ACC112 (cell line): ENCODE results near the gene DMBT1.

Experiments
- H2AFZ ChIP-seq: fragments of 200-600 bp; sonication (generic); one replicate; pipeline ENCODE4 v1.6.0; 2017; ENCODE audit warnings: antibody characterized with exemption, low read length; ENCODE audit not compliant: unreplicated experiment
- H3K27ac ChIP-seq: fragments of 200-600 bp; sonication (generic); 2 replicates; pipeline ENCODE4 v1.5.1; 2014; ENCODE audit warnings: low read depth, mild to moderate bottlenecking, antibody characterized with exemption, low read length, moderate library complexity
- H3K27me3 ChIP-seq: fragments of 200-600 bp; sonication (generic); 2 replicates; pipeline ENCODE4 v1.6.1; 2014; ENCODE audit warnings: mild to moderate bottlenecking, antibody characterized with exemption, low read length, moderate library complexity, mixed read lengths; ENCODE audit not compliant: insufficient read depth
- H3K36me3 ChIP-seq: fragments of 200-600 bp; sonication (generic); 2 replicates; pipeline ENCODE4 v1.6.1; 2016; ENCODE audit warnings: mild to moderate bottlenecking, antibody characterized with exemption, low read length, moderate library complexity, mixed read lengths; ENCODE audit not compliant: insufficient read depth
- H3K4me1 ChIP-seq: fragments of 200-600 bp; sonication (generic); one replicate; pipeline ENCODE4 v1.6.1; 2016; ENCODE audit warnings: low read length, mixed read lengths; ENCODE audit not compliant: insufficient read depth, unreplicated experiment, control insufficient read depth
- H3K4me3 ChIP-seq: fragments of 200-600 bp; sonication (generic); 2 replicates; pipeline ENCODE4 v1.5.1; 2014; ENCODE audit warnings: mild to moderate bottlenecking, low read depth, low read length
- H3K79me2 ChIP-seq: fragments of 200-600 bp; sonication (generic); one replicate; pipeline ENCODE4 v1.6.0; 2016; ENCODE audit warnings: low read length; ENCODE audit not compliant: control insufficient read depth, unreplicated experiment, insufficient read depth

The DMBT1 gene

GRCh38 chr10:122560279-122560804 lies at the start of gene DMBT1:
Gene DMBT1 (plus strand): TSS chr10:122560754. CDS start chr10:122560771, 17 bp downstream.
- H3K36me3 ChIP-seq = no peaks in the 10 kb centered on the region
- no peak within 1 kb of the TSS for H3K4me3 ChIP-seq
- H3K27ac ChIP-seq = no peak within 1 kb of the TSS
- H3K79me2 ChIP-seq = no peaks in the 10 kb centered on the region
- H2AFZ ChIP-seq = no peak within 1 kb of the TSS
- H3K27me3 ChIP-seq = peaks cover 32% of the 10 kb centered on the region
- peaks cover 6% of the 10 kb centered on the region for H3K4me1 ChIP-seq

DNA sequence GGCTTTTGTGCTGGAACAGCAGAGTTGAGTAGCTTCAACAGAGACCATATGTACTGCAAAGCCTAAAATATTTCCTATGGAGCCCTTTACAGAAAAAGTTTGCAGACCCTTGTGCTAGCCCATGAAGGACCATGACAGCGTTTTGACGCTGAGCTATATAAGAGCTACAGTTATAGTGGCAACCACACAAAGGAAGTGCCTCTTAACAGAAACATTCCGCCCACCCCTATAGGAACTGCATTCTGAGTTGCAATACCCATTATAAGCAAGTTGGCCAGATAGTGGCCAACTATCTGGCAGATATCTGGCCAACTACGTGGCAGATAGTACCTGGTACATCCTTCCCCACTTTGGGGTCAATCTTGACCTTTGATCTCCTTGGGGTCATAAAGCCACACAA lies 47.5 kb upstream of the DMBT1 start:
- peaks cover 21% of the 10 kb centered on the region for H3K4me1 ChIP-seq
- no peak overlapping the region for H3K4me3 ChIP-seq
- H3K36me3 ChIP-seq = peaks cover 31% of the 10 kb centered on the region
- no peak overlapping the region for H3K27ac ChIP-seq
- no peak overlapping the region for H2AFZ ChIP-seq
- no peaks in the 10 kb centered on the region for H3K27me3 ChIP-seq
- H3K79me2 ChIP-seq = no peaks in the 10 kb centered on the region

DNA sequence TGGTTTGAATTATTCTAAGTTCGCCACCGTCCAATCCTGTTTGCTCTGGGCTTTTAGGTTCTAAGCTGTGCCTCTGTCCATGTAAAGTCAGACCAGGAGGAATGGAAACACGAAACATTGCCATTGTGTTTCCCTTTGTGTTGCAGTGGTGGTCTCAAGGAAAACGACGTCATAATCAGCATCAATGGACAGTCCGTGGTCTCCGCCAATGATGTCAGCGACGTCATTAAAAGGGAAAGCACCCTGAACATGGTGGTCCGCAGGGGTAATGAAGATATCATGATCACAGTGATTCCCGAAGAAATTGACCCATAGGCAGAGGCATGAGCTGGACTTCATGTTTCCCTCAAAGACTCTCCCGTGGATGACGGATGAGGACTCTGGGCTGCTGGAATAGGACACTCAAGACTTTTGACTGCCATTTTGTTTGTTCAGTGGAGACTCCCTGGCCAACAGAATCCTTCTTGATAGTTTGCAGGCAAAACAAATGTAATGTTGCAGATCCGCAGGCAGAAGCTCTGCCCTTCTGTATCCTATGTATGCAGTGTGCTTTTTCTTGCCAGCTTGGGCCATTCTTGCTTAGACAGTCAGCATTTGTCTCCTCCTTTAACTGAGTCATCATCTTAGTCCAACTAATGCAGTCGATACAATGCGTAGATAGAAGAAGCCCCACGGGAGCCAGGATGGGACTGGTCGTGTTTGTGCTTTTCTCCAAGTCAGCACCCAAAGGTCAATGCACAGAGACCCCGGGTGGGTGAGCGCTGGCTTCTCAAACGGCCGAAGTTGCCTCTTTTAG lies 46.3 kb upstream of the DMBT1 start:
- peak overlapping the region; percentile 68 for H3K27ac ChIP-seq
- no peak overlapping the region for H3K4me3 ChIP-seq
- peaks cover 23% of the 10 kb centered on the region for H3K36me3 ChIP-seq
- no peak overlapping the region for H2AFZ ChIP-seq
- no peaks in the 10 kb centered on the region for H3K79me2 ChIP-seq
- H3K4me1 ChIP-seq = peaks cover 21% of the 10 kb centered on the region
- H3K27me3 ChIP-seq = no peaks in the 10 kb centered on the region

GRCh38 chr10:122515022-122515424 lies 45.5 kb upstream of the DMBT1 start:
- H3K4me1 ChIP-seq = peaks cover 21% of the 10 kb centered on the region
- H3K36me3 ChIP-seq = peaks cover 23% of the 10 kb centered on the region

GRCh38 chr10:122515588-122516231 lies 44.8 kb upstream of the DMBT1 start:
- peaks cover 23% of the 10 kb centered on the region for H3K36me3 ChIP-seq
- peak overlapping the region; percentile 68 for H3K27ac ChIP-seq
- H3K79me2 ChIP-seq = no peaks in the 10 kb centered on the region
- H3K27me3 ChIP-seq = no peaks in the 10 kb centered on the region
- no peak overlapping the region for H3K4me3 ChIP-seq
- no peak overlapping the region for H2AFZ ChIP-seq
- peaks cover 21% of the 10 kb centered on the region for H3K4me1 ChIP-seq

More at GRCh38 chr10:122515022-122515424, 45.5 kb upstream of the DMBT1 start:
- no peaks in the 10 kb centered on the region for H3K27me3 ChIP-seq
- H3K27ac ChIP-seq = peak overlapping the region; percentile 68
- H3K79me2 ChIP-seq = no peaks in the 10 kb centered on the region
- H2AFZ ChIP-seq = no peak overlapping the region
- no peak overlapping the region for H3K4me3 ChIP-seq

DNA sequence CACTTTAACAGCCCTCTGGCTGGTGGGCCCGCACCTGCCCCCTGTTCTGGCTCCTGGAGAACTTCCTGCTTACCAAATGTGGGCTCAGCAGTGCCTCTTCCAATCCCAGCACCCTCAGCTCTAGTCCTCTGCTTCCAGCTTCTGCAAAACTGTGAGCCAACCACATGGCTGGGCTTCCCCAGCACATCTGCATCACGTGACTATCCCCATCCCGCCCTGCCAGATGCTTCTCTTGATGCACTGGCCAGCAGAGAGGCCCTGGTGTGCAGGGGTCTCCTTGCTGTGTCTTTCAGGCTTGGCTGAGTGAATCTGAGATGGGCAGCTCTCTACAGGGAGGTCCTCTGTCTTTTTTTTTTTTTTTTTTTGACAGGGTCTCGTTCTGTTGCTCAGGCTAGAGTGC lies 43.8 kb upstream of the DMBT1 start:
- Histone ChIP-seq H3K4me1 (peaks cover 21% of the 10 kb centered on the region), H2AFZ (no peak overlapping the region), H3K36me3 (peaks cover 22% of the 10 kb centered on the region), H3K27me3 (no peaks in the 10 kb centered on the region), H3K27ac (no peak overlapping the region), H3K4me3 (no peak overlapping the region), H3K79me2 (no peaks in the 10 kb centered on the region)

GRCh38 chr10:122519144-122519543 lies 41.4 kb upstream of the DMBT1 start:
- Histone ChIP-seq H3K4me3 (no peak overlapping the region), H3K27me3 (no peaks in the 10 kb centered on the region), H3K4me1 (peaks cover 19% of the 10 kb centered on the region), H3K27ac (no peak overlapping the region), H3K79me2 (no peaks in the 10 kb centered on the region), H3K36me3 (peaks cover 10% of the 10 kb centered on the region; the same call in 1 of the 2 replicates), H2AFZ (no peak overlapping the region)

GRCh38 chr10:122519873-122520272 lies 40.7 kb upstream of the DMBT1 start:
- Histone ChIP-seq H3K27me3 (no peaks in the 10 kb centered on the region), H3K36me3 (peaks cover 10% of the 10 kb centered on the region; the same call in 1 of the 2 replicates), H3K27ac (no peak overlapping the region), H3K4me3 (no peak overlapping the region), H2AFZ (no peak overlapping the region), H3K79me2 (no peaks in the 10 kb centered on the region), H3K4me1 (peaks cover 12% of the 10 kb centered on the region)

DNA sequence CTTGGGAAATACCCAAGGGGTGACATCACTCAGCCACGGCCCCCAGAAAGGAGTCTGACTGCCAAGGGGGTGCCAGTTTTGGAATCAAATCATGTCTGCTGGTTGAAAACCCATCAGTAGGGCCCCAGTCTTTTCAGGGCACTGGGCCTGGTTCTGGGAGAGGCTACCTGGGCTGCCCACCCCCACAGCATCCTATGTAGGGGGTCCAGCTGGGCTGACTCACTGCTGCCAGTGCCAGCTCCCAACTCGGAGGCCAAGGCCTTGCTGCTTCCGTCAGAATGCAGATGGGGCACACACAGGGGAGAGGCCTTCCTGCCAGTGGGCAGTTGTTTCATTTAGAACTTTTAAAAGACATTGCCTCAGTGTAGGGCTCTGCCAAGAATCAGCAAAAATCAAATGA lies 39.5 kb upstream of the DMBT1 start:
- Histone ChIP-seq H3K79me2 (no peaks in the 10 kb centered on the region), H3K27ac (no peak overlapping the region), H3K36me3 (0 out of 2 replicates have a peak, but pooled peaks cover 5% of the 10 kb centered on the region), H3K4me1 (peaks cover under 1% of the 10 kb centered on the region), H2AFZ (no peak overlapping the region), H3K27me3 (no peaks in the 10 kb centered on the region), H3K4me3 (no peak overlapping the region)

DNA sequence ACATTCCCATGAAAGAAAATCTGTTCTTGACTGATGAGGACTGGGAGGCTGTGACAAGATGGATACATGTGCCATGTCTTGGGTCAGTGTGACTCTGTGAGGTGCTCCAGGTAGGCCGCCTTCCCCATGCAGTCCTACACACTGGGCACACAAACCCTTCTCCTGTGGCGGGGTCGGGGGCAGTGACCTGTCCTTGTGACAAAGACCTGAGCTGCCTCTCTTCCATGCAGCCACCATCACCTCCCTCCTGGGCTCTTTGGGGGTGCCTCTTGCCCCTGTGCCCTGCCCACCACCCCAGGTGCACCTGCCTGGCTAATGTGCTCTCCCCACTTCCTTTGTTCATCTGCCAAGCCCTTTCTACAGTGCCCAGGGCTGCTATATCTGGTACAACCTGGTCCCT lies 35.7 kb upstream of the DMBT1 start:
- H3K27me3 ChIP-seq = 0 out of 2 replicates have a peak, but pooled peaks cover 13% of the 10 kb centered on the region
- no peak overlapping the region for H3K27ac ChIP-seq
- no peak overlapping the region for H3K4me3 ChIP-seq
- H3K36me3 ChIP-seq = no peaks in the 10 kb centered on the region
- H2AFZ ChIP-seq = no peak overlapping the region
- no peaks in the 10 kb centered on the region for H3K79me2 ChIP-seq
- H3K4me1 ChIP-seq = no peaks in the 10 kb centered on the region
